H1 (cell line): Measurements from ENCODE around the gene RXRA. TPM values are rescaled to one million over a fixed set of nuclear protein-coding genes. Genes with fewer than 3 reads are reported as not detected.

Experiments used
- CTCF ChIA-PET: fragments of 300-600 bp; sonication (Branson Sonifier 250); formaldehyde crosslinking; loops from one replicate; lab custom pipeline; 2021; ENCODE audit not compliant: partially characterized antibody; lab: Charles Lee
- POLR2A ChIA-PET: fragments of 300-600 bp; sonication (Branson Sonifier 250); formaldehyde crosslinking; loops from one replicate; lab custom pipeline; 2021; ENCODE audit warnings: inconsistent platforms; ENCODE audit not compliant: partially characterized antibody; lab: Charles Lee
- DNase-seq, 2 experiments: peaks; one replicate each; pipeline versions ENCODE4 v3.0.0 to v3.0.0-alpha.2; 2010 to 2022; ENCODE audit warnings: low spot score in 2 of 2, low read depth in 1 of 2, mixed read lengths in 1 of 2
- FAIRE-seq: peaks from 2 replicates; lab custom pipeline; 2011; peaks lifted over from hg19 to GRCh38; lab: Jason Lieb, UNC
- H2AFZ ChIP-seq: 2 replicates; pipeline ENCODE4 v1.8.1; 2012; ENCODE audit warnings: low read length, inconsistent platforms
- H2AK5ac ChIP-seq: 2 replicates; pipeline ENCODE4 v1.6.1; 2013; ENCODE audit warnings: low read depth, low read length
- H2BK120ac ChIP-seq: replicated peaks from 2 replicates; pipeline ENCODE3; 2013; ENCODE audit warnings: low read depth, low read length, inconsistent platforms
- H2BK12ac ChIP-seq: 2 replicates; pipeline ENCODE4 v1.6.1; 2013; ENCODE audit warnings: low read depth, low read length
- H2BK15ac ChIP-seq: 2 replicates; pipeline ENCODE4 v1.6.1; 2013; ENCODE audit warnings: low read length
- H2BK20ac ChIP-seq: 2 replicates; pipeline ENCODE4 v1.6.1; 2013; ENCODE audit warnings: low read length
- H2BK5ac ChIP-seq: 2 replicates; pipeline ENCODE4 v1.6.1; 2013; ENCODE audit warnings: low read depth, low read length
- H3K14ac ChIP-seq: 2 replicates; pipeline ENCODE4 v1.6.1; 2013; ENCODE audit warnings: inconsistent platforms; ENCODE audit not compliant: insufficient read length
- H3K18ac ChIP-seq: 2 replicates; pipeline ENCODE4 v1.6.1; 2013; ENCODE audit warnings: low read length; ENCODE audit errors: extremely low read depth
- H3K23ac ChIP-seq: 2 replicates; pipeline ENCODE4 v1.6.1; 2013; ENCODE audit warnings: inconsistent platforms; ENCODE audit not compliant: insufficient read length
- H3K23me2 ChIP-seq: 2 replicates; pipeline ENCODE4 v1.6.1; 2013; ENCODE audit warnings: low read depth, low read length
- H3K27ac ChIP-seq: 2 replicates; pipeline ENCODE4 v1.6.1; 2011; ENCODE audit warnings: low read depth, low read length, inconsistent platforms
- H3K27me3 ChIP-seq, 4 experiments: replicated peaks in 1 of 4; 1 replicate in 1 of 4; 2 replicates in 3 of 4; pipeline versions ENCODE4 v1.6.1 to v1.8.1; 2011 to 2013; ENCODE audit warnings: low read length in 3 of 4, mild to moderate bottlenecking in 3 of 4, inconsistent platforms in 2 of 4, mixed read lengths in 2 of 4, moderate library complexity in 1 of 4; ENCODE audit not compliant: control insufficient read depth in 3 of 4, insufficient read depth in 3 of 4; ENCODE audit errors: extremely low read depth in 1 of 4
- H3K36me3 ChIP-seq, 4 experiments: 2 replicates each; pipeline versions ENCODE4 v1.6.1 to v1.8.1; 2011 to 2013; ENCODE audit warnings: mild to moderate bottlenecking in 4 of 4, low read length in 3 of 4, moderate library complexity in 2 of 4, control low read depth in 1 of 4, inconsistent platforms in 1 of 4; ENCODE audit not compliant: insufficient read depth in 4 of 4, control insufficient read depth in 2 of 4
- H3K4ac ChIP-seq: replicated peaks from 2 replicates; pipeline ENCODE3; 2013; ENCODE audit warnings: low read length, low read depth, mixed read lengths, inconsistent platforms; ENCODE audit not compliant: insufficient read length
- H3K4me1 ChIP-seq, 4 experiments: replicated peaks in 1 of 4; 1 replicate in 1 of 4; 2 replicates in 3 of 4; pipeline versions ENCODE4 v1.6.1 to v1.8.1; 2011 to 2013; ENCODE audit warnings: low read length in 3 of 4, inconsistent platforms in 2 of 4, mixed read lengths in 1 of 4; ENCODE audit not compliant: insufficient read depth in 4 of 4, control insufficient read depth in 3 of 4
- H3K4me2 ChIP-seq, 2 experiments: 2 replicates each; pipeline versions ENCODE4 v1.6.1 to v1.8.1; 2011 to 2013; ENCODE audit warnings: low read depth in 2 of 2, low read length in 2 of 2, control low read depth in 1 of 2, inconsistent platforms in 1 of 2, mild to moderate bottlenecking in 1 of 2; ENCODE audit not compliant: insufficient read depth in 1 of 2
- H3K4me3 ChIP-seq, 4 experiments: fragments of 200-600, 300-600 bp in 1 of 4; sonication (generic), shearing (Covaris generic), sonication (Bioruptor Twin) in 1 of 4; 2 replicates each; pipeline versions ENCODE4 v1.5.1 to v1.8.1; 2011 to 2016; ENCODE audit warnings: low read length in 4 of 4, low read depth in 3 of 4, control low read depth in 2 of 4, inconsistent platforms in 2 of 4, mild to moderate bottlenecking in 2 of 4, mixed read lengths in 1 of 4, moderate library complexity in 1 of 4; ENCODE audit not compliant: insufficient read depth in 2 of 4; ENCODE audit errors: extremely low read depth in 1 of 4
- H3K56ac ChIP-seq: replicated peaks from 2 replicates; pipeline ENCODE3; 2013; ENCODE audit warnings: low read depth, mild to moderate bottlenecking, mixed read lengths, low read length, inconsistent platforms; ENCODE audit not compliant: insufficient read length
- H3K79me1 ChIP-seq: 2 replicates; pipeline ENCODE4 v1.6.1; 2013; ENCODE audit warnings: low read depth, low read length, control low read depth
- H3K79me2 ChIP-seq, 2 experiments: 2 replicates each; pipeline versions ENCODE4 v1.6.1 to v1.8.1; 2012 to 2013; ENCODE audit warnings: low read length in 2 of 2, mild to moderate bottlenecking in 2 of 2, inconsistent platforms in 1 of 2; ENCODE audit not compliant: insufficient read depth in 2 of 2, control insufficient read depth in 1 of 2
- H3K9ac ChIP-seq, 4 experiments: replicated peaks in 1 of 4; 1 replicate in 1 of 4; 2 replicates in 3 of 4; pipeline versions ENCODE4 v1.6.1 to v1.8.1; 2011 to 2013; ENCODE audit warnings: low read depth in 3 of 4, low read length in 3 of 4, control low read depth in 2 of 4, mild to moderate bottlenecking in 2 of 4, moderate library complexity in 2 of 4, inconsistent platforms in 1 of 4; ENCODE audit errors: extremely low read depth in 1 of 4
- H3K9me3 ChIP-seq, 2 experiments: 2 replicates each; pipeline versions ENCODE4 v1.6.1 to v1.8.1; 2012 to 2013; ENCODE audit warnings: mild to moderate bottlenecking in 2 of 2, moderate library complexity in 2 of 2, control low read depth in 1 of 2, inconsistent platforms in 1 of 2, low read depth in 1 of 2, low read length in 1 of 2, mixed read lengths in 1 of 2; ENCODE audit not compliant: insufficient read depth in 2 of 2
- H4K20me1 ChIP-seq, 2 experiments: replicated peaks in 1 of 2; 2 replicates each; pipeline versions ENCODE3 to v1.8.1; 2011 to 2013; ENCODE audit warnings: inconsistent platforms in 2 of 2, low read length in 2 of 2, mild to moderate bottlenecking in 1 of 2; ENCODE audit not compliant: insufficient read depth in 2 of 2, control insufficient read depth in 1 of 2
- H4K5ac ChIP-seq: 2 replicates; pipeline ENCODE4 v1.6.1; 2013; ENCODE audit warnings: low read length, low read depth, mixed read lengths, inconsistent platforms; ENCODE audit not compliant: insufficient read length
- H4K8ac ChIP-seq: 2 replicates; pipeline ENCODE4 v1.8.0; 2013; ENCODE audit warnings: mild to moderate bottlenecking, moderate library complexity, low read length, inconsistent platforms; ENCODE audit not compliant: insufficient read depth; ENCODE audit errors: extremely low read depth
- H4K91ac ChIP-seq: replicated peaks from 2 replicates; pipeline ENCODE3; 2013; ENCODE audit warnings: low read length, mixed read lengths, inconsistent platforms; ENCODE audit not compliant: insufficient read length
- RNF2 ChIP-seq: fragments of 200-900, 300-1000 bp; sonication (generic); IDR thresholded peaks from 2 replicates; pipeline ENCODE4 v1.7.1; 2016; ENCODE audit warnings: borderline replicate concordance, low read depth, mild to moderate bottlenecking, antibody characterized with exemption, low read length; ENCODE audit not compliant: poor library complexity, severe bottlenecking; ENCODE audit errors: missing control alignments
- WGBS, 2 experiments: shearing (Covaris generic) in 1 of 2; methylation state at CpG; one replicate each; pipeline versions ENCODE4 v1.1.6 to v1.1.7; 2013 to 2015; ENCODE audit warnings: low lambda C conversion rate in 2 of 2, mixed read lengths in 2 of 2, inconsistent platforms in 1 of 2, low coverage in 1 of 2, missing lambda C conversion rate in 1 of 2; ENCODE audit not compliant: insufficient replicate concordance in 2 of 2, insufficient coverage in 1 of 2, insufficient read length in 1 of 2; ENCODE audit errors: extremely low coverage in 1 of 2, missing lambda C conversion rate in 1 of 2; 5-methylcytosine and 5-hydroxymethylcytosine counted together
- polyA plus RNA-seq, 7 experiments: library from polyadenylated mRNA; depleted of rRNA in 3 of 7; stranded (reverse) in 5 of 7; unstranded in 2 of 7; fragments of >200 nt in 5 of 7; fragments of 200-250 nt in 2 of 7; gene quantifications; 1 replicate in 5 of 7; 2 replicates in 1 of 7; 4 replicates in 1 of 7; pipeline versions ENCODE4 v1.2.1 to v1.2.3, GENCODE V29; 2011 to 2013; ENCODE audit warnings: missing spikeins in 2 of 7, mixed read lengths in 2 of 7
- total RNA-seq: library from RNA; stranded (reverse); fragmentation: NEBNext Ultra II Directional; extraction: Animal tissue kit (Norgen Biotek cat#: 25700); gene quantifications from 2 replicates; pipeline ENCODE4 v1.2.1, GENCODE V29; 2021

Gene RXRA
- total and polyA plus RNA-seq, 2 of the 8 experiments (the other 6 are each of a cell fraction or from before 2014, with no cell fraction given) = 9.8 to 29.4 TPM

DNA sequence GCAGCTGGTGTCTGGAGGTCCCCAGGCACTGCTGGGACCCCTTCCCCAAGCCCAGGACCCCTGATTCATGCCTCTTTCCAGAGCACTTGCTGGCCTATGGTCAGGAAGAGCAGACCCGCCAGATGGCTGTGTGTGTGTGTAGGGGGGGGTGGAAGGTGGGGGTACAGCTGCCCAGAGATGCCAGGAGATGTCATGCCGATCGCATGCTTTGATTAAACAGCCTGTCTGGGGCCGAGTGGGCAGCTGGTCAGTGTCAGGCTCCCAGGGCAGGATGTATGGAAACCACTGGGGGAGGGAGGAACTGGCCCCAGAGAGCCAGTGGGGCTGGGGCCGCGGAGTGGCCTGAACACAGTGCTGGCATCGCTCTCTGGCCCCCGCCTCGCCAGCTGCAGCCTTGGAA is 23.7 kb downstream of the RXRA start:
- no peak for TF ChIP-seq RNF2
- no peak overlapping the region for H2BK15ac ChIP-seq
- no peaks in the 10 kb centered on the region for H3K9me3 ChIP-seq
- DNase-seq = no peak
- H3K4ac ChIP-seq = no peak overlapping the region
- no peak overlapping the region for H3K23ac ChIP-seq
- H3K79me1 ChIP-seq = peaks cover 52% of the 10 kb centered on the region
- H3K27me3 ChIP-seq = no peaks in the 10 kb centered on the region
- CTCF ChIA-PET = interaction anchor here (0.6 to 3.7 kb wide), 7 partner anchors 9 to 182 kb away, joined by 3 to 11 read pairs (median 4); no protein-coding TSS in a partner anchor
- POLR2A ChIA-PET = no interaction called here
- H4K20me1 ChIP-seq = peaks cover 17 to 53% of the 10 kb centered on the region in 2 experiments
- H3K4me1 ChIP-seq = peaks cover 0 to 12% (median 3%) of the 10 kb centered on the region in 4 experiments; a peak in 5 of 7 replicates
- H2BK20ac ChIP-seq = no peak overlapping the region
- 0 out of 2 replicates have a peak overlapping the region, but pooled peaks have one; percentile 66 for H2BK5ac ChIP-seq
- no peak overlapping the region for H3K14ac ChIP-seq
- no peak overlapping the region for H2BK12ac ChIP-seq
- H3K36me3 ChIP-seq = no peaks in the 10 kb centered on the region
- no peak overlapping the region for H4K5ac ChIP-seq
- no peak overlapping the region for H3K9ac ChIP-seq
- H3K56ac ChIP-seq = no peak overlapping the region
- H3K18ac ChIP-seq = no peak overlapping the region
- H2AFZ ChIP-seq = no peak overlapping the region
- H3K4me2 ChIP-seq = no peak overlapping the region
- no peak overlapping the region for H3K4me3 ChIP-seq
- H3K23me2 ChIP-seq = no peaks in the 10 kb centered on the region
- no peak overlapping the region; the same call in 1 of the 2 replicates for H3K27ac ChIP-seq
- 88% methylated on average over 7 of the region's 9 CpGs; no CpG with 5 or more reads in 1 of the 2 experiments for WGBS, 2 experiments
- no peak overlapping the region for H2BK120ac ChIP-seq
- no peak overlapping the region for H2AK5ac ChIP-seq
- no peak for FAIRE-seq
- H4K91ac ChIP-seq = no peak overlapping the region
- no peak overlapping the region for H4K8ac ChIP-seq
- H3K79me2 ChIP-seq = peaks cover 0 to 72% of the 10 kb centered on the region in 2 experiments; a peak in 2 of 4 replicates
